GM12801 (cell line): ENCODE measurements around the gene C19orf25.

Experiments
- CTCF ChIP-seq: IDR thresholded peaks from one replicate; pipeline ENCODE4 v1.5.1; 2011; ENCODE audit warnings: control low read depth; ENCODE audit not compliant: insufficient read length; ENCODE audit errors: extremely low read depth

Gene C19orf25

DNA sequence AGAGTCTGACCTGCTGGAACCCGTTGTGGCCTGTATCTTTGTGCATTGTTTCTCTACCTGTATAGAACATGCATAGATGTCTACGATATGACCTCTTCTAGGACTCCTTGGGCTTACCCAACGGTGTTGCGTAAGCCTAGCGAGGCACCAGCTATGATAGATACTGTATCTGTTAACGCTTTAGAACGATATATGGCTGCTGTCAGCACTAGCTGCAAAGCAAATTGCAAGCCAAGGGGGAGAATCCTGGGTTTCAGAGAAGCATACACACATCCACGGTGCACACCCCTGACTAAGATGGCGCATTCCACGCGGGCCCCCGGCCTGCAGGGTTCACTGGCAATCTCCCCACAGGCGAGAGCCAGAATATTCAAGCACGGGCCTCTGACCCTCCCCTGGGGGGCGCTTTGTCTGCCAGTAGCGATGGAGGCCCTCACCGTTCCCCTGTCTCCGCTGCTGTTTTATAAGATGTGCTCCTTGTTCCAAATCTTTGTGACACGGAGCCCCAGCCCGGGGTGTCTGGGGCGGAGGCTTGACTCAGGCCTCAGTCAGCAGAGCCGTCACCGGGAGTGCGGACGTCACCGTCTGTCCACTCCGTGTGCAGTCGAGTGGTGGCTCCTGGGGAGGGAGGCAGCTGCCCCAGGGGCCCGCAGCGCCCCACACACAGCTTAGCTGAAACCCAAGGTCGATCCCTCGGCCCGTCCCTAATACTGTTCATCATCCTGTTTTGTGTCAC lies 53.7 kb downstream of the C19orf25 start:
- TF ChIP-seq CTCF: no peak

DNA sequence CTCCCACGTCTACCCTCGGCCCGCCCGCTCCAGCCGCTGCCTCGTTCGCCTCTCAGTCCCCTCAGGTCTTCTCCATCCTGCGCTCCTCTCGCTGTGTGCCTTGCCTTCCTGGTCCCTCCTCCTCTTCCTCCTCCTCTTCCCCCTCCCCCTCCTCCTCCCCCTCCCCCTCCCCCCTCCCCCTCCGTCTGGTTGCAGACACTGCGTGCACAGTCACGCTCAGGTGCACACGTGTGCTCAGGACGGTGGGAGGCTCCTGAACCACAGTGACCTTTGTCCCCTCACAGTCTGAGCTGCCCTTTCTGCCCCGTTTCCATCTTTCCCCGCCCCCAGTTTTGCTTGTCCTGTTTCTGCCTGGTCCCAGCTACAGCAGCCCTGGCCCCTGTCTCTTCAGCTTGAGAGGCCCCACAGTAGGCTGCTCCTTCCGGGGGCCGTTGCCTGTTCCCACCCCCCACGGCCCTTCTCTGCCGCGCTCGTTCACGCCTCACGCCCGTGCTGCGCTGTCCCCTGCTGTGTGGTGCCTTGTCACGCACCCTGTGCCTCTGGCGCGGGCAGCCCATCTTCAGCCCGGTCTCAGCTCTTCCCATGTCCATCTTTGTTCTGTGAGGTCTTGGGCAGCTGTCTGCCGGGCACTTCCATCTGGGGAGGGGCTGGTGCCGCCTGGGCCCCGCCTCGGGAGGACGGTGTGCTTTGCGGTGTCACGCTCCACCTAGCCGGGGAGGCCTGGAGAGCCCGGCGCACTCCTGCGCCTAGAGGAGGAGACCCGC lies 54.6 kb downstream of the C19orf25 start:
- no peak for TF ChIP-seq CTCF

GRCh38 chr19:1423436-1424191 lies 55.4 kb downstream of the C19orf25 start:
- no peak for TF ChIP-seq CTCF
